Stimulated activated CD4-positive, alpha-beta T cell treated with anti-CD3 and anti-CD28 coated beads, Interleukin-12 subunit alpha, Interleukin-12 subunit beta, amount 100 ng/mL, for 4 hours (primary cell): ENCODE results near the gene CIRBP.

Source experiments
- DNase-seq: peaks from one replicate; pipeline ENCODE4 v3.0.0-alpha.2; 2020

Gene CIRBP

DNA sequence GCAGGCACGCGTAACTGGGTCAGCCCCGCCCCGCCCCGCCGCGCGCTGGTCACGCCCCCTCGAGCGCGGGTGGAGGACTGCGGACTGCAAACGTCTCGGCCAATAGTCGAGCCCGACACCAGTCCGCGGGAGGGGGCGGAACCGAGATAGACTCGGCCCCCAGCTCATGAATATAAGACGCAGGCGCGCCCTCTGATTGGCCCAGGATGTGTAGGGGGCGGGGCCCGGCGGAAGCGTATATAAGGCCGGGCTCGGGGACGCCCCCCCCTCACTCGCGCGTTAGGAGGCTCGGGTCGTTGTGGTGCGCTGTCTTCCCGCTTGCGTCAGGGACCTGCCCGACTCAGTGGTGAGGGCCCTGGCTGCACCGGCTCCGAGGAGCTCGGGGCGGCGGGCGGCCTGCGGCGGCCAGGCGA lies at the start of gene CIRBP:
TSS of gene CIRBP (plus strand) at position 268 of the 413 bp plus-strand sequence. CDS start 1,602 bp downstream, outside the sequence.
- peak; percentile 99 for DNase-seq

DNA sequence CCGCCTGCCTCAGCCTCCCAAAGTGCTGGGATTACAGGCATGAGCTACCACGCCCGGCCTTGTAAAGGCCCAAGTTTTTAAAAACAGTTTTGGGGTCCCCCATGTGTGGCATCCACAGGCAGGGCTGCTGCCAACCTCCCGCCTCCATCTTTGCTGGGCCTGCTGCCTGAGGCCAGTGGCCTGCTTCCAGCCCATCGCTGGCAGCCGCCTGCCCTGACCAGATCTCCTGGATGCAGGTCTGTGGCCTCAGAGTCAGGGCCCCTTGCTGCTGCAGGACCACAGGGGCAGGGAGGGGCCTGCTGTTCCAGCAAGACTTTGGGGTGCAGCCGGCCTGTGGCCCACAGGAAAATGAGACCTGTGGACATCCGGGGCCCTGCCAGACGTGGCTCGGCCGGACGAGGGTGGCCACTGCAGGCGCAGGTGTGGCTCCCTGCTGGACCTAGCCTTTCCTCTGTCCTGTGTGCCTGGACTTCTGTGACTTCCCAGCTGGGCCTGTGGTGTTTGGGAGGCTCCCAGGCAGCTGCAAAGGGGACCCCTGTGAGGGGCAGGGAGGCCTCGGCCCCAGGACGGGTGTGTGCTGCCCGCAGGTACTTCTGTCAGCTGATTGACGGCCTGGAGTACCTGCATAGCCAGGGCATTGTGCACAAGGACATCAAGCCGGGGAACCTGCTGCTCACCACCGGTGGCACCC lies 49.2 kb upstream of the CIRBP start:
- no peak for DNase-seq

DNA sequence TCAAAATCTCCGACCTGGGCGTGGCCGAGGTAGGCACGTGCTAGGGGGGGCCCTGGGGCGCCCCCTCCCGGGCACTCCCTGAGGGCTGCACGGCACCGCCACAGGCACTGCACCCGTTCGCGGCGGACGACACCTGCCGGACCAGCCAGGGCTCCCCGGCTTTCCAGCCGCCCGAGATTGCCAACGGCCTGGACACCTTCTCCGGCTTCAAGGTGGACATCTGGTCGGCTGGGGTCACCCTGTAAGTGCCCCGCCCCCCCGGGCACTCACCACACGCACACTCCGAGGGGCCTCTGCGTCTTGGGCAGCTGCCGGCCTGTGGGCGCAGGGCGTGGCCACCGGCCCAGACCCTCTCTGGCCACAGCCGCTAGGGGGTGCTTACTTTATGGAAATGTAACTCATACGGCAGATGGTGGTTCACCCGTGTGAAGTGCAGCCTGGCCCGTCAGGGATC lies 48.6 kb upstream of the CIRBP start:
- DNase-seq = no peak

DNA sequence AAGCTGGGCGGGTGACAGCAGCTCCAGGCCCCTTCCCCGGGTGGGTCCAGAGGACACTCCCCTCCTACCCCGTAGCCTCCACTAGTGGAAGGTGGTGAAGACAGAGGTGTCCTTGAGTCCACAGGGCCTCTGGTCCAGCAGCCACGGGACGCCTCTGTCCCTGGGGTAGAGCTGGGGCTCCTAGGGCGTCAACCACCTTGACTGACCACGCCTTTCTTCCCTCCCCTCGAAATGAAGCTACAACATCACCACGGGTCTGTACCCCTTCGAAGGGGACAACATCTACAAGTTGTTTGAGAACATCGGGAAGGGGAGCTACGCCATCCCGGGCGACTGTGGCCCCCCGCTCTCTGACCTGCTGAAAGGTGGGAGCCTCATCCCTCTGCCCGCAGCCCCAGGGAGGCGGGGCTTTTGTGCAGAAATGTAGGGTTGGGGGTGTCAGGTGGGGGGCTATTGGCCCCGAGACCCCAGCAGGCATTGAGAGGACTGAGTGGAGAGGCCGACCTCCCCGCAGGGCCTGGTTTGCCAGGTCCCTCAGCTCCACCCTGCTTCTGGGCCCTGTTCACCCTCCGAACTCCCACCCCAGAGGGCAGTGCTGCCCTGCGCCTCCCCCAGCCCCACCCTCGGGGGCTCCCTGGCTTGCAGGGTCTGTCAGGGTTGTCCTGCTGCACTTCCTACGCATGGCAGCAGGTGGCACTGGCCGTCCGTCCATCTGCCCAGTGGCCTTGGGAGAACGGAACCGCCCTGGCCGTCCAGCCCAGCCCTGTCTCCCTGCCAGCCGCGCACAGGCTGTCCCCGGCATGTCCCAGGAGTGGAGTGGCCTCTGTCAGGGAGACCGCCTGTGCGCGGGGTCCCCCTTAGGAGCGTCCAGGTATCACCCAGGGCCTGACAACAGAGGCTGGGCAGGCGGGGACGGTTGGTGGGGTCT lies 47.9 kb upstream of the CIRBP start:
- no peak for DNase-seq

- no peak for DNase-seq
Observed at GRCh38 chr19:1221904-1222255, 47.3 kb upstream of the CIRBP start.

DNA sequence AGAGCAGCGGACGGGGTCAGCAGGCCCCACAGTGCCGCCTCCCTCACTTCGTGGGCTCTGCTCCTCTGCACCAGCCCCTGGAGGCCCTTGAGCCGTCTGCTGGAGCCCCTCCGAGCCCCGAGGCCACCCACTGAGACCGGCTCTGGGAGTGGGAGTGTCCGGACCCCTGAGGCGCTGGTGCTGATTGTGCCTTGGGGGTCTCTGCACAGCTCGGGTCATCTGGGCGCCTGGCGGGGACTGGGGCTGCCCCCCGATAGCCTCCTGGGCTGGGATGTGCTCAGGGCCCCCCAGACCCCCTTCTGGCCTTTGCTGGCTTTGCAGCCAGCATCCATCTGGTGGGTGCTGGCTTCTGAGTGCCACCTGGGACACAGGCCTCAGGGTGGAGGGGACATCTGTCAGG lies 46.7 kb upstream of the CIRBP start:
- DNase-seq = no peak

DNA sequence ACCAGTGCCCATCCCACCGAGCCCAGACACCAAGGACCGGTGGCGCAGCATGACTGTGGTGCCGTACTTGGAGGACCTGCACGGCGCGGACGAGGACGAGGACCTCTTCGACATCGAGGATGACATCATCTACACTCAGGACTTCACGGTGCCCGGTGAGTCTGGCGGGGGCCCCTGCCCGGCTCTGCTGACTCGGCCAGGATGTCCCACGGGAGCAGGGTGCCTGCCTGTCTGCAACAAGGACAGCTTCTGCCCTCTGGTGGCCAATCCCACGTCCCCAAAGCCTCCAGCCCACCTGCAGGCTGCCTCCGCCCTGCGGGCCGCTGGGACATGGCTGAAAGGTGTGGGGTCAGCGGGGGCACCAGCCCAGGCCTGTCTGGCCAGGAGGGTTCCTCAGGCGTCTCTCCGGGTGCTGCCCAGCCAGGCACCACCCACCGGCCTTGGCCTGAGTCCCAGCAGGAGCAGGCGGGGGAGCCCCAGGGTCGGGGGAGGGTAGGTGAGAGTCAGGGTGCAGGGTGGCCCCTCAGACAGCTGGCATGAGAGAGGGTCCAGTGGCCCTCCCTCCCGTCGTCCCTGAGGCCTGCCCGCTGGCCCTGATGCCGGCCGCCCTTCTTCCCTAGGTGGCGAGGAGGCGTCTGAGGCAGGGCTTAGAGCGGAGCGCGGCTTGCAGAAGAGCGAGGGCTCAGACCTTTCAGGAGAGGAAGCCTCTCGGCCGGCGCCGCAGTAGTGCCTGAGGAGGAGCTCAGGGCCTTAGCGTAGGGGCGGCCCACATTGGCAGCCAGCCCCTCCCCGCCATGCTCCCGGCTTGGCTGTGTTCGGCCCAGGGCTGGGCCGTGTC lies 45.9 kb upstream of the CIRBP start:
- DNase-seq = no peak

DNA sequence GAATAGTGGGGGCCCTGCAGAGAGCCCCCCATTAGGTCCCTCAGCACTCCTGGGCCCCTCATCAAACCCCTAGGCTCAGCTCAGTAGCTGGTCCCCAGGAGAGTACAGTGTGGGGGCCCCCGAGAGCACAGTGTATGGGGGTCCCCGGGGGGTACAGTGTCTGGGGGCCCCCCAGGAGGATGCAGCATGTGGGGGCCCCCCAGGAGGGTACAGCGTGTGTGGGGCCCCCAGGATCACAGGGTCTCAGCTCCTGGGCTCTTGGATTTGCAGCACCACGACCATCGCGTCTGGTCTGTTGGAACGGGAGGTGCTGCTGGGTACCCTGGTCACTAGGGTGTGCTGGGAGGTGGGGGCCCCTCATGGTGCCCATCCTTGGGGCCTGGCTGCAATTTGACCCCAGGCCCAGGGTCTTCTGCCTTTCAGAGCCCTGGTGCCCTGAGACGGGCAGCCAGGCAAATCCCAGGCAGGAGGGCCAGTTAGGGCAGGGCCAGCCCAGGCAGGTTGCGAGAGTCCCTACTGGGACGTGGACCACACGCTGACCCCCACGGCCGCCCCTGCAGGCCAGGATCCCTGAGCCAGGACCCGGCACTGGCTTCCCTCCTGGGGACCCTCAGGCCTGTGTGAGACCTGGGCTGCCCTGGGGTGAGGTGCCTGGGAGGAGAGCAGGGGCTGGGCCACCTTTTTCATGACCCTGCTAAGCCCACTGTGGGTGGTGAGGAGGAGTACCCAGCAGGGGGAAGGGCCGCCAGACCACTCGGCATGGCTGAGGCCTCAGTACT lies 44.9 kb upstream of the CIRBP start:
- DNase-seq = no peak

- no peak for DNase-seq
Observed at GRCh38 chr19:1224847-1225246, 44.3 kb upstream of the CIRBP start.

GRCh38 chr19:1225440-1226226 lies 43.5 kb upstream of the CIRBP start:
- DNase-seq = no peak

DNA sequence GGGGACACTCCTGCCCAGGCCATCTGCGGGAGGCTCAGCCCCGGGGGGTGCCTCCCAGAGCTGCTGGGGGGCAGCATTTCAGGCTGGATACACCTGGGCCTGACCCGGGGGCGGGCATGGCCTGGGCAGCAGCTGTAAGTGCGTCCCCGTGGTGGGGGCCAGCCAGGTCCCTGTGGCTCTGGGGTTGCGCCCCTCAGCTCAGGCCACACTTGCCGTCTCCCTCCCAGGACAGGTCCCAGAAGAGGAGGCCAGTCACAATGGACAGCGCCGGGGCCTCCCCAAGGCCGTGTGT lies 43.0 kb upstream of the CIRBP start:
- no peak for DNase-seq

- no peak for DNase-seq
Observed at GRCh38 chr19:1226522-1227303, 42.4 kb upstream of the CIRBP start.

DNA sequence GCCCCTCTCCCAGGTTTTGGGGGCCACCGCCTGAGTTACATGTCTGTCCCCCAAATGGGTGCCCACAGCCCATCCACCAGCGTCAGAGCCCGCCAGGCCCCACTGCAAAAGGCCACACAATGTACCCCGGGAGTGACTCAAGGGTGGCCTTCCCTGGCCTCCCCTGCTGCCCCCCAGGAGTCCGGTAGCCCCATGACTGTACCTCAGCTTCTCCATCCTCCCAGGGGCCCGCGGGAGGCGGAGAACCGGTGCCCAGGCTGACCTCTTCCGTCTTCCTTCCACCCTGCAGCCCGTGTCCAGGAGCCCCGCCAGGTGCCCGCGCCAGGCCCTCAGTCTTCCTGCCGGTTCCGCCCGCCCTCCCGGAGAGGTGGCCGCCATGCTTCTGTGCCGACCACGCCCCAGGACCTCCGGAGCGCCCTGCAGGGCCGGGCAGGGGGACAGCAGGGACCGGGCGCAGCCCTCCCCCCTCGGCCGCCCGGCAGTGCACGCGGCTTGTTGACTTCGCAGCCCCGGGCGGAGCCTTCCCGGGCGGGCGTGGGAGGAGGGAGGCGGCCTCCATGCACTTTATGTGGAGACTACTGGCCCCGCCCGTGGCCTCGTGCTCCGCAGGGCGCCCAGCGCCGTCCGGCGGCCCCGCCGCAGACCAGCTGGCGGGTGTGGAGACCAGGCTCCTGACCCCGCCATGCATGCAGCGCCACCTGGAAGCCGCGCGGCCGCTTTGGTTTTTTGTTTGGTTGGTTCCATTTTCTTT lies 41.7 kb upstream of the CIRBP start:
- DNase-seq = no peak

- no peak for DNase-seq
Observed at GRCh38 chr19:1228161-1228957, 40.8 kb upstream of the CIRBP start.

- DNase-seq = no peak
Observed at GRCh38 chr19:1229056-1229923, 39.8 kb upstream of the CIRBP start.

DNA sequence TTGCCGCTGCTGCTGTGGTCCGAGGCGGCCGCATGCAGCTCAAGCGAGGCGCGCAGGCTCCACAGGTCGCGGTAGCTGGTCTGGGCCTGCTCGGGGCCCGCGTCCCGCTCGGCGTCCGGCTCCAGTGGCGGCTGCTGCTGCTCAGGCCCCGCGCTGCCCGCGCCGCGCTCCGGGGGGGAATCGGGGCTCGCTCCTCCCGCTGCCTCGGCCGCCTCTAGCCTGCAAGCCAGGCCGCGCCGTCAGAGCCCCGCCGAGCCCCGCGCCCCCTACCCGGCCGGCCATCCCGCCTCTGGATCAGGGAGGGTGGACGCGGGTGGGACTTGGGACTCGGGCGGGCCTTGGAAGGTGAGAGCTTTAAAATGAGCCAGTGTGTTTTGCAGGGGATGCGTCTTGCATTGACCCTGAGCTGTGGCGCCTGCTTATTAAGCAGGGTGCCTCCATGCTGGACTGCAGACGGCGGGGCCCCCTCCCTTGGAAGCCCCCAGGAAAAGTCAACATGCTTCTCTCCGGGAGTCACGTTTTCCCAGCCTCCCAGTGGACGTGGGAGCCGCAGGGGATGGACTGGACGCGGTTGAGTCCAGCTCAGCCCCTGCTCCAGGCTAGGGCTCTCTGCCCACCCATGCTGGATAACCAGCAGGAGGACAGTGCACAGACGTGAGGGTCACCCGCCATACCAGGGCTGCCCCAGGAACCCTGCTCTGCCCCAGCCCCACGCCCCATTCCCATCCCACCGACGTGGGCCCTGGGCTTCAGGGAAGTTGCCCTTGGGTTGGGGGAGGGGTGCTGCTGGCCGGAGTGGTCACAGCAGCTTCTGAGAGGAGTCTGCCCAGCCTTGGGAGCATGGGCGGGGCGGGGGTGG lies 39.0 kb upstream of the CIRBP start:
- DNase-seq = no peak

DNA sequence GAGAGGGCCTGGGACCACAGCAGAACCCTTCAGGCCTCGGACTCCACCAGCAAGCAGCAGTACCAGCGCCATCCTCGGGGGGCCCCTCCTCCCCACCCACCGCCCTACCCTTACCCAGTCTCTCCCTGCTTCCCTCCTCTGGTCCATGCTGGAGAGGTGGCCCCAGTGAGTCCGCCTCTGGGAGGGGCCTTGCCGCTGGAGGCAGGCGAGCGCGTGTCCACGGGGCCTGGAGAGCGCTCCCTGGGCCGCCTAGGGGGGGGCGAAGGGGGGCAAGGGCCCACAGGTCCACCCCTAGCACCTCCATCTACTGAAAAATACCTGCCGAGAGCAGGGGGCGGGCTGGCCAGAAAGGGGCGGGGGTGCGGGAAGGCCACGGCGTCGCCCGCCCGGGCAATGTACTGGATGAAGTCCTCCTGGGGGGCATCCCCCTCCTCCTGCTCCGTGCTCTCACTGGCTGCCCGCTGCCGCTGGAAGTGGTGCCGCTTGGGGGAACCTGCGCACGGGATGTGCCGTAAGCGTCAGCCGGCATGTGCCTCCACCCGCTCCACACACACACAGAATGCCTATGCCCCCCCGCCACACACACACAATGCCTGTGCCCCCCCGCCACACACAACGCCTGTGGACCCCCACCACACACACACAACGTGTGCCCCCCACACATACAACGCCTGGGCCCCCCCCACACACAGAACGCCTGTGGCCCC lies 38.2 kb upstream of the CIRBP start:
- no peak for DNase-seq
